Stimulated activated CD4-positive, alpha-beta T cell treated with anti-CD3 and anti-CD28 coated beads, Interleukin-1b, Interleukin-23, amount 100 ng/mL, for 4 hours (primary cell): ENCODE measurements around the gene NMS.
"Not testable (repeated sequence)": the region's sequence is repeated elsewhere in the genome, so short reads cannot be mapped to it uniquely, and the experiment has no call there.

Source experiments
- DNase-seq, 2 donors: peaks; one replicate each; pipeline ENCODE4 v3.0.0-alpha.2; 2020; ENCODE audit warnings: low read depth in 2 of 2

Gene NMS

DNA sequence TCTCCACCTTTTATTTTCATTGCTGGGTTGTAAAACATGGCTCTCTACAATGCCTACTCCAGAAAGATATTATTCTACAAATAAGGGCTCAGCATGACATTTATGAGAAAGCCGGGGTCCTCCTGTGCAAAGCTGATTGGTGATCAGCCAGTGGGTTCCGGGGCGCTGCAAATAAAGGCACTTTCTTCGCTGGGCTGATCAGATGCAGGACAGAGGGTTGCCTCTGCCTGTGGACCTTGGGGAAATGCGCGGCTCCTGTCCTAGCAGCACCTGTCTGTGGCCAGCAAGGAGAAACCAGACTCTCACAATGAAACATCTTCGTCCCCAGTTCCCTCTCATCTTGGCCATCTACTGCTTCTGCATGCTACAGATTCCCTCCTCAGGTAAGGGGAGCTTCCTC, at the start of gene NMS:
Gene NMS (plus strand): TSS at position 301 of the 400 bp plus-strand sequence. CDS start 7 bp downstream, at position 308.
- DNase-seq = no peak

GRCh38 chr2:100422320-100423055, 47.8 kb upstream of the NMS start:
- no peak for DNase-seq

- DNase-seq = no peak
Observed at GRCh38 chr2:100423631-100424030, 46.7 kb upstream of the NMS start.

- no peak for DNase-seq
Observed at GRCh38 chr2:100424277-100424875, 45.9 kb upstream of the NMS start.

GRCh38 chr2:100425107-100425506, 45.2 kb upstream of the NMS start:
- DNase-seq = no peak

DNA sequence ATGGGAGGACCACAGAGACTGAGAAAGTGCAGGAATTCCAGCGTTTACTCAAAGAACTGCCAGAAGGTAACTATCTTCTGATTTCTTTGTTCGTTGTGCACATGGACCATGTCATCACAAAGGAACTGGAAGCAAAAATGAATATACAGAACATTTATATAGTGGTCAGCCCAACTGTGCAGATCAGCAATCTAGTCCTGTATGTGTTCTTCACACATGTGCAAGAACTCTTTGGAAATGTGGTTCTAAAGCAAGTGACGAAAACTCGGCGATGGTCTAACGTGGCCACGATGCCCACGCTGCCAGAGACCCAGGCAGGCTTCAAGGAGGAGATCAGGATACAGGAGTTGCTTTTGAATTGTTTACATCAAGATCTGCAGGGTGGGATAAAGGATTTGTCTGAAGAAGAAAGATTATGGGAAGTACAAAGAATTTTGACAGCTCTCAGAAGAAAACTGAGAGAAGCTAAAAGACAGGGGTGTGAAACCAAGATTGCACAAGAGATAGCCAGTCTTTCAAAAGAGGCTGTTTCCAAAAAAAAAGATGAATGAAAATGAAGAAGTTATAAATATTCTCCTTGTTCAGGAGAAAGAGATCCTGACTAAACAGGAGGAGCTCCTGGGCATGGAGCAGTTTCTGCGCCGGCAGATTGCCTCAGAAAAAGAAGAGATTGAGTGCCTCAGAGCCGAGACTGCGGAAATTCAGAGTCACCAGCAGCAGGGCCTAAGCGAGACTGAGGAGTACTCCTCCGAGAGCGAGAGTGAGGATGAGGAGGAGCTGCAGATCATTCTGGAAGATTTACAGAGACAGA, 44.5 kb upstream of the NMS start:
- no peak for DNase-seq

DNA sequence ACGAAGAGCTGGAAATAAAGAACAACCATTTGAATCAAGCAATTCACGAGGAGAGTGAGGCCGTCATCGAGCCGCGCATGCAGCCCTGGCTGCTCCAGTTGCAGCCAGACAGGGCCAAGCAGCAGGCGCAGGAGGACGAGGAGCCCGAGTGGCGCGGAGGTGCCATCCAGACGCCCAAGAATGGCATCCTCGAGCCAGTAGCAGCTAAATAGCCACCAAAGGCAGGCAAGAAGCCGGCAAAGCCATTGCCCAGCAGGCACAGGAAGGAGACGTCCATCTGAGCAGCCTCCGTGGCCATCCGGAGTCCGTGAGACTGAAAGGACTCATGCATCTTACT, 43.9 kb upstream of the NMS start:
- no peak for DNase-seq

- DNase-seq = no peak
Observed at GRCh38 chr2:100427111-100427510, 43.2 kb upstream of the NMS start.

GRCh38 chr2:100427627-100428258, 42.5 kb upstream of the NMS start:
- DNase-seq = peak; percentile 53 to 67

DNA sequence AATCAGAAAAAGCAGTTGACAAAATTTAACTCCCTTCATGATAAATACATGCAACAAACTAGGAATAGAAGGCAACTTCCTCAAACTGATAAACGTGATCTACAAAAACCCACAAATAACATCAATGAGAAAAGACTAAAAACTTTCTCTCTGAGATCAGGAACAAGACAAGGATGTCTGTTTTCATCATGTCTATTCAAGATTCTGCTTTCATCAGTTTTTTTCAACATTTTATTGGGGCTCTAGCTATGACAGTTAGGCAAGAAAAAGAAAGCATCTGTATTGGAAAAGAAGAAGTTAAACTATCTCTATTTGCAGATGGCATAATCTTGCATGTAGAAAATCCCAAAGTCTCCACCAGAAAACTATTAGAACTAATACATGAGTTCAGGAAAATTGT, 40.6 kb upstream of the NMS start:
- DNase-seq = no peak

DNA sequence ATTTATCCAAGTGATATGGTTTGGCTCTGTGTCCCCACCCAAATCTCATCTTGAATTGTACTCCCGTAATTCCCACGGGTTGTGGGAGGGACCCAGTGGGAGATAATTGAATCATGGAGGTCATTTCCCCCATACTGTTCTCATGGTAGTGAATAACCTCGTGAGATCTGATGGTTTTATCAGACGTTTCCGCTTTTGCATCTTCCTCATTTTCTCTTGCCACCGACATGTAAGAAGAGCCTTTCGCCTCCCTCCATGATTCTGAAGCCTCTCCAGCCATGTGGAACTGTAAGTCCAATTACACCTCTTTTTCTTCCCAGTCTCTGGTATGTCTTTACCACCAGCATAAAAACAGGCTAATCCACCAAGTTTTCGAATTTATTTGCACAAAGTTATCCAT, 32.5 kb upstream of the NMS start:
- DNase-seq = no peak

DNA sequence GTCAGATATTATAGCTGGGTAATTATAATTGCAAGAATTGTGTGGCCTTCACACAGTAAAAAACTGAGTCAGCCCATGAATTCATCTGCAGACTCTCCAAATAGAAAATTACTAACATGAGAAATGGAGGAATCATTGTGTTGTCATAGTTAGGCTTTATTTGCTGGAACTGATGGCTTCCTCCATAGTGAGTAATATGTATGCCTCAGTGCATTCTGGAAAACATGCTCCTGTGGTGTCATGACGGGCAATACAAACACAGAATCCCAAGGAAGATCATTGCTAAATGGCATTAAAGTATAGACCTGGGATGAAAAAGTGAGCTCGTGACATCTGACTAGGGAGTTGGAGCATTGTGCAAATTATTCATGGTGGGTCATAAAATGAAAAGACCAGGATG, 23.6 kb upstream of the NMS start:
- DNase-seq = no peak

- no peak for DNase-seq
Observed at GRCh38 chr2:100451092-100451491, 19.2 kb upstream of the NMS start.

DNA sequence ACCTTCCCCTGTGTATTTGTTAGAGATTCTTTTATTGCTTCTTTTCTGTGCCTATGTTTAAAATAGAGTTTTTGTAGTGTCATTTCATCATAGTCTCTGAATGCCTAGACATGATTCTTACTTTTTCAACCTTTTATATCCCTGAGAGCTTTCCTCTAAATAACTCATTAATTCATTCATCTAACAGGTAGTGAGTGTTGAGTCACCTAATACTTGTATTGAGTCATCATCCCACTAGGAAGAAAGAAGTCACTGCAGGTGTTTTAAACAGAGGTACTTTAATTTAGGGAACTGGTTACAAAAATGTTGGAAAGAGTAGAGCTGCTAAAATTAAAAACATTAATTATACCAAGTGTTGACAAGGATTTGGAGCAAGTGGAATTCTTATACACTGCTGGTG, 18.5 kb upstream of the NMS start:
- DNase-seq = no peak

DNA sequence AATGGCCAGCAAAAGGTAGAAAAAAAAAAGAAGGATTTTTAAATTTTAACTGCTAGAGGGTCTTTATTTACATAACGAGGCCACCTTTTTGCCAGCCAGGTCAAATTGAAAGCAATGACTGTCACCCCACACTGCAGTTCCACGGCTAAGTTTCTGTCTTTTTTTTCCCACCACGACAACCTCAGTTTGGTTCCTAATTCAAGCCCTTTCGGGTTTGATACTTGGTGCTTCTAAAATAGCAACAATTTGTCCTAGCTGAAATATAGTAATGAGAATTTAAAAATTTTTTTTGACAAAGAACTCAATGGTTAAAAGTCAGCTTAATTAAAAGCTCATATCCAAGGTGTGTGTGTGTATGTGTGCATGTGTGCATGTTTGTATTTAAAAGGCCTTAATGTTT, 16.4 kb upstream of the NMS start:
- DNase-seq = no peak

DNA sequence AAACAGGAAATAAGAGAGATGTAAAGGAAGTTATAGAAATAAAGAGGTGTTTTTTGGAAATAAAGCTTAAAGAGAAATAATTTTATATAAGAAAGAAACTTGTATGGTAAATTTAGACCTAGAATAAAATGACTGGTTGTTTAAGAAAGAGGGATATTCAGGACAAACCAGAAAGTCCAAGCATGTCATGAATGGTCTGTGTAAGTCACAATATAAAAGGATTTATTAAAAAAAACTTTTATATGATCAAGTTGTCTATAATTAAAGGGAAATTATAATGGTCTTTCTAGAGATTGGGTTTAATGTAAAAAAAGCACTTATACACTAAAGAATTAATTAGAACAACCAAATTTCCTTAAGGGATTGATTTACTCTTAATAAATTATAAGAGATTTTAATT, 13.9 kb upstream of the NMS start:
- DNase-seq = not testable (repeated sequence)

DNA sequence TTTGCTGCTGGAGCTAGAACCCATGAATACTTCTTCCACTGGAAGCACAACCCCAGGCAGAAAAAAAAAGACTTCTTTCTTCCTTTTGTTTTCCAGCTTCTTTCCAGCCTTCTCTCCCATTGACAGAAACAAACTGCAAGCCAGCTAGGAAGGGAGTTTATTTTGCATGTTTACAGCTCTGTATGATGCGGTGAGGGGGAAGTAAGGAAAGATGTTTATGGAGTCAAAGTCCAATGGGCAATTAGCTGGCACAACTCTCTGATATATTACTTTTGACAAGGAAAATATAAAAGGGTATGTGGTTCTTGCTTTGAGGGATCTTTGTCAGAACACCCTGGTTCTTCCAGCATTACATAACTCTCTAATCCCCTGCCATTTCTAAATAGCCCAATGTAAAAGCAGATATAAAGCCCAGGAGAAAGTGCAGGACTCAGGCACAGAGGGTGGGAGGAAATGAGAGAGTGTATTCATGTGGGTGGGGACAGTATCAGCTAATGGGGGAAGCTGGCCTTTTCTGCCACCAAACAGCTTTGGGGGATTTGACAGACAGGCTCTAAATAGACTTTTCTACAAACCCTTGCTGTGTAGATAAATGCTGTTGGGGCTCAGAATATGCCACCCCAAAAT, 9.3 kb upstream of the NMS start:
- DNase-seq = no peak

GRCh38 chr2:100470898-100471514, 724 bp downstream of the NMS start:
- no peak for DNase-seq

DNA sequence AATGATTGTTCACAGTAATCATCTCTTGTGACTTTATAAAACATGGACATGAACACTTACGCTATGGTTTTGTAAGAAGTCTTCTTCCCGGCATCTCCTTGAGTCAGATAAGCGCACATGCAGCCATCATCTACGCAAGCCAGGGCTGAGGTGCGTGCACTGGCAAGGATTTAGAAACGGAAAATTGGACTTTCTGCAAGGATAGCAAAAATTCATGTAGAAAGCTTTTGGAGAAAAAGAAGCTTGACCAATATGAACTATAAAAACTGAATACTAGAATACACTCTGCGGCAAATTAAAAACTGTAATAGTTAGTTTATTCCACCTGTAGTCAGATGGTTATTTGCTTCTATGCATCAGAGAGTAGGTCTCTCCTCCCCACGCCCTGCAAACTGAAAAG, 6.3 kb downstream of the NMS start:
- no peak for DNase-seq

GRCh38 chr2:100482741-100483140, 12.5 kb downstream of the NMS start:
- no peak for DNase-seq

DNA sequence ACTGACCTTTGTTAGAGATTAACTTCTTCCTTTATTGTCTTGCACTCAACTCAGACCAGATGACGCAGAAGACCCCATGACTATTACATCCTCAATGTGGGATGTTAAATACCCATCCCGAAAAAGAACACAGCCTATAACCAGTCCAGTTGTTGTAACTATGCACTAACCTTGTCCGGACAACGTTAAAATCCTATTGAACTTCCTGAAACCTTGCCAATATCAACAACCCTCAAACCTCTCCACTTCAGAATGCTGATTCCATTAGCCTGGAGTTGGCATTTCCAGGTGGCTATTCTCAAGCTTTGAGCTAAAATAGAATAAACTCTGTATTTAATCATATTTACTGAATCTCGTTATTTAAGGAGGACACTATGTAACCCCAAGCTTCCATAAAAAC, 13.6 kb downstream of the NMS start:
- DNase-seq = no peak

DNA sequence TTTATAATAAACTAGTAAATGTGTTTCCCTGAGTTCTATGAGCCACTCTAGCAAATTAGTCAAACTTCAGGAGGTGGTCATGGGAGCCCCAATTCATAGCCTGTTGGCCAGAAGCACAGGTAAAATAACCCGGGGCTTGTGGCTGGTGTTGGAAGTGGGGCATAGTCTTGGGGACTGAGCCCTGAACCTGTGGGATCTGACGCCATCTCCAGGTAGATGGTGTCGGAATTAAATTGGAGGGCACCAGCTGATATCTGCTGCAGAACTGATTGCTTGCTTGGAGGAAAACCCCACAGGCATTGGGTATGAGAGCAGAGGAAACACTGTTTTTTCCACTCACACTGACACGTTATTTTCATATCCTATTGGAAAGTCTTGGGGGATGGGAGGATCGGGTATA, 14.1 kb downstream of the NMS start:
- DNase-seq = no peak
